A673 (cell line): ENCODE measurements around the gene P2RY6.

ENCODE experiments used
- CTCF ChIP-seq: fragments of 300-800, 200-600 bp; sonication (generic); conservative IDR thresholded peaks from 2 replicates; pipeline ENCODE4 v1.5.1; 2017; ENCODE audit warnings: low read depth, mild to moderate bottlenecking, antibody characterized with exemption, low read length, moderate library complexity, mixed read lengths
- EZH2 ChIP-seq: fragments of 200-600 bp; sonication (generic); IDR thresholded peaks from 2 replicates; pipeline ENCODE4 v1.6.1; 2017; ENCODE audit warnings: borderline replicate concordance, low read depth, mild to moderate bottlenecking, mixed read lengths, antibody characterized with exemption, low read length; ENCODE audit not compliant: poor library complexity, severe bottlenecking

DNA sequence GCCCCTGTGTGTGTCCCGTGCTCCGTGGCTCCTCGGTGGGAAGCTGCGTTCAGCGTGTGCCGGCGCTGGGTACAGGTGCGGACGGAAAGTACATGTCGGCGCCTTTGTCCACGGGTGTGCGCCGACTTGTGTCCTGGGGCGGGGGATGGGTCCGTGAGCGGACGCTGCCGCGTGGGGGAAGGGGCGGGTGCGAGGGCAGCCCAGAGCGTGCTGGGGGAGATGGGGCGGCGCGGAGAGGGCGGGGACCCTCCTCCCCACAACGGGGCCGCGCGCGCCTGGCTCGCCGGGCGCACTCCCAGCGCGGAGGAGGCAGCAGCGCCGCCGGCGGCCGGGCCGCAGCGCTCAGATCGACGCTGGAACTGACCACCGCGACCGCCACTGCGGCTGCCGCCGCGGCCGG lies 70.5 kb downstream of the P2RY6 start:
- TF ChIP-seq CTCF (no peak), EZH2 (no peak)
